OCI-LY1 (cell line): ENCODE data around the gene PDZRN4.

ENCODE experiments used
- EZH2 ChIP-seq: fragments of 200-600 bp; sonication (generic), shearing (Covaris generic); IDR thresholded peaks from 2 replicates; pipeline ENCODE4 v1.8.0; 2017; ENCODE audit warnings: borderline replicate concordance, mixed run types, mild to moderate bottlenecking, antibody characterized with exemption, low read length, moderate library complexity, mixed read lengths
- TF ChIP-seq, protein P1 (sequence below): fragments of 200-600 bp; sonication (generic), shearing (Covaris generic); IDR thresholded peaks from 2 replicates; pipeline ENCODE4 v1.5.1; 2017; ENCODE audit warnings: mild to moderate bottlenecking, antibody characterized with exemption, low read length, moderate library complexity, mixed read lengths

DNA sequence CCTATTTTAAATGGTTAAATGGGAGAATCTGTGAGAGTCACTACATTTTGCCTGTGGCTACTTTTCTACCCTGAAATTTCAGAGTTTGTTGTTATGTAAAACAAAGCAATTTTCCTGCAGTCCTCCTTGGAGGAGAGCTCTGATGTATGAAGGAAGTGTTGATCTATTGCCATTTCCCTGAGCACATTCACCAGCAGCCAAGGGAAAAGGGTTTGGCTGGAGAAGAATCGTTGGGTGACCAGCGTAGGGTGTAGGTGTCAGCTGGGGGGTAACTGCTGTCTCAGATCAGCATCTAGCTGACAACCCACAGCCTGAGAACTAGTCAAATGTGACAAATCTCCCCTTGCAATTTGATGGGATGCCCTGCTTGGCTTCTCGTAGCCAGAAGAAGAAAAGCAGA lies 230.5 kb downstream of the PDZRN4 start:
- TF ChIP-seq, protein P1, sequence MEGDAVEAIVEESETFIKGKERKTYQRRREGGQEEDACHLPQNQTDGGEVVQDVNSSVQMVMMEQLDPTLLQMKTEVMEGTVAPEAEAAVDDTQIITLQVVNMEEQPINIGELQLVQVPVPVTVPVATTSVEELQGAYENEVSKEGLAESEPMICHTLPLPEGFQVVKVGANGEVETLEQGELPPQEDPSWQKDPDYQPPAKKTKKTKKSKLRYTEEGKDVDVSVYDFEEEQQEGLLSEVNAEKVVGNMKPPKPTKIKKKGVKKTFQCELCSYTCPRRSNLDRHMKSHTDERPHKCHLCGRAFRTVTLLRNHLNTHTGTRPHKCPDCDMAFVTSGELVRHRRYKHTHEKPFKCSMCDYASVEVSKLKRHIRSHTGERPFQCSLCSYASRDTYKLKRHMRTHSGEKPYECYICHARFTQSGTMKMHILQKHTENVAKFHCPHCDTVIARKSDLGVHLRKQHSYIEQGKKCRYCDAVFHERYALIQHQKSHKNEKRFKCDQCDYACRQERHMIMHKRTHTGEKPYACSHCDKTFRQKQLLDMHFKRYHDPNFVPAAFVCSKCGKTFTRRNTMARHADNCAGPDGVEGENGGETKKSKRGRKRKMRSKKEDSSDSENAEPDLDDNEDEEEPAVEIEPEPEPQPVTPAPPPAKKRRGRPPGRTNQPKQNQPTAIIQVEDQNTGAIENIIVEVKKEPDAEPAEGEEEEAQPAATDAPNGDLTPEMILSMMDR: no peak
- TF ChIP-seq EZH2: no peak
